Measurements from ENCODE around the gene ATP6V1G3.

DNA sequence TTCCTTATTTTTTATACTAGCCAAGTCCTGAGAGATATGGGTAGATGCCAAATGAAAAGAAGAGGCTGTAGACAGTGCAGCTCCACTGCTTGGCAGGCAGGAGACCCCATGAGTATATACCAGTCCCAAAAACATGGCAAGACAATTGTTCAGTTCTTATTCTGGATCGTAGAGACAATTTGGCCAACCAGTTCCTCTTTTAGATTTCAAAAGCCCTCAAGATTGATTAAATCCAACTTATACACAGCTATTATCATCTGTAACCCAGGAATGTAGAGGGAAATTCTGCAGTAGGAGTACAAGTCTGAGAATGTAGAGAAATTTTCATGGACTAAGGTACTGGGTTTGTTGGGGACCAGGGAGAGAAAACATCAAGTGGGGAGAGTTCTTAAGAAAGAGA lies 50.3 kb downstream of the ATP6V1G3 start:
- TF ChIP-seq, protein P1, sequence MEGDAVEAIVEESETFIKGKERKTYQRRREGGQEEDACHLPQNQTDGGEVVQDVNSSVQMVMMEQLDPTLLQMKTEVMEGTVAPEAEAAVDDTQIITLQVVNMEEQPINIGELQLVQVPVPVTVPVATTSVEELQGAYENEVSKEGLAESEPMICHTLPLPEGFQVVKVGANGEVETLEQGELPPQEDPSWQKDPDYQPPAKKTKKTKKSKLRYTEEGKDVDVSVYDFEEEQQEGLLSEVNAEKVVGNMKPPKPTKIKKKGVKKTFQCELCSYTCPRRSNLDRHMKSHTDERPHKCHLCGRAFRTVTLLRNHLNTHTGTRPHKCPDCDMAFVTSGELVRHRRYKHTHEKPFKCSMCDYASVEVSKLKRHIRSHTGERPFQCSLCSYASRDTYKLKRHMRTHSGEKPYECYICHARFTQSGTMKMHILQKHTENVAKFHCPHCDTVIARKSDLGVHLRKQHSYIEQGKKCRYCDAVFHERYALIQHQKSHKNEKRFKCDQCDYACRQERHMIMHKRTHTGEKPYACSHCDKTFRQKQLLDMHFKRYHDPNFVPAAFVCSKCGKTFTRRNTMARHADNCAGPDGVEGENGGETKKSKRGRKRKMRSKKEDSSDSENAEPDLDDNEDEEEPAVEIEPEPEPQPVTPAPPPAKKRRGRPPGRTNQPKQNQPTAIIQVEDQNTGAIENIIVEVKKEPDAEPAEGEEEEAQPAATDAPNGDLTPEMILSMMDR (IDR thresholded peaks at IDR 0.05) = no peak
- TF ChIP-seq POLR2AphosphoS5 (IDR thresholded peaks at IDR 0.05) = no peak
